ENCODE results near the gene B4GALT5. TPM values are rescaled to one million over a fixed set of nuclear protein-coding genes. Genes with fewer than 3 reads are reported as not detected.
"Not testable (repeated sequence)": the region's sequence is repeated elsewhere in the genome, so short reads cannot be mapped to it uniquely, and the experiment has no call there.

The B4GALT5 gene
- total and polyA plus RNA-seq, 10 donors, result 3.9 to 79.0 (median 52.3) TPM

DNA sequence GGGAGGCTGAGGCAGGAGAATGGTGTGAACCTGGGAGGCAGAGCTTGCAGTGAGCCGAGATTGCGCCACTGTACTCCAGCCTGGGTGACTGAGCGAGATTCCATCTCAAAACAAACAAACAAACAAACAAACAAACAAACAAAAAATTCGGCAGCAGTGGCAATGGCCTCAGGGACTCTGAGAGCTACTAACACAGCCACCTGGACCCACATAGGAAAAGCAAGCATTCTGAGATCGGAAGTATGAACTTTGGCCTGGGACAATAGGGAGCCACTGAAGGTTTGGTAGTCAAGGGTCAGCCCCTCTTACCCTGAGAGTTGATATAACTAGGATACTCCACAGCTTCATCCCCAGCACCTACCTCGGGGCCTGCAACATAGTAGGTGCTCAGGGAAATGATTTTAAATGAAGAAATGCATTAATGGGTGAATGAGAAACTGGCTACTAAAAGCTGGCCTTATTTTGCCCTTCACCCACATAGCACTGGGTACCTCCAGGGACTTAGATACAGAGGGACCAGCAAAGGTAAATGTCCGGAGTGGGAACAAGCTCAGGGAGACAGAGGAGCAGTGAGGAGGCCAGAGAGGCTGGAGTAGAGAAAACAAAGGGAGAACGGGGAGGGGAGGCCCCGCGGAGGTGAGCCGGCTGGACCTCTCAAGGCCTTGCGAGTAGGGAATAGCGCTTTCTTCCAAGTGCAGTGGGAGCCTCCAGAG lies 99.2 kb downstream of the B4GALT5 start:
- H3K9me3 ChIP-seq, result no peaks in the 10 kb centered on the region
- H3K36me3 ChIP-seq, result no peaks in the 10 kb centered on the region
- no peak overlapping the region for H3K4me3 ChIP-seq
- WGBS, 5 donors, result 79 to 91% (median 81%) methylated on average over 13 of the region's 13 CpGs
- H3K27me3 ChIP-seq (replicated peaks in 1 of 7), result no peaks in the 10 kb centered on the region
- peaks cover 9 to 46% (median 12%) of the 10 kb centered on the region in 6 donors for H3K4me1 ChIP-seq
- intact Hi-C loops (cut with DNase I; ENCODE audit: low total_unique reads), result loop anchor here (5.0 kb wide), 1 partner anchor 318 kb away; no protein-coding TSS in a partner anchor
- TF ChIP-seq, protein P1, sequence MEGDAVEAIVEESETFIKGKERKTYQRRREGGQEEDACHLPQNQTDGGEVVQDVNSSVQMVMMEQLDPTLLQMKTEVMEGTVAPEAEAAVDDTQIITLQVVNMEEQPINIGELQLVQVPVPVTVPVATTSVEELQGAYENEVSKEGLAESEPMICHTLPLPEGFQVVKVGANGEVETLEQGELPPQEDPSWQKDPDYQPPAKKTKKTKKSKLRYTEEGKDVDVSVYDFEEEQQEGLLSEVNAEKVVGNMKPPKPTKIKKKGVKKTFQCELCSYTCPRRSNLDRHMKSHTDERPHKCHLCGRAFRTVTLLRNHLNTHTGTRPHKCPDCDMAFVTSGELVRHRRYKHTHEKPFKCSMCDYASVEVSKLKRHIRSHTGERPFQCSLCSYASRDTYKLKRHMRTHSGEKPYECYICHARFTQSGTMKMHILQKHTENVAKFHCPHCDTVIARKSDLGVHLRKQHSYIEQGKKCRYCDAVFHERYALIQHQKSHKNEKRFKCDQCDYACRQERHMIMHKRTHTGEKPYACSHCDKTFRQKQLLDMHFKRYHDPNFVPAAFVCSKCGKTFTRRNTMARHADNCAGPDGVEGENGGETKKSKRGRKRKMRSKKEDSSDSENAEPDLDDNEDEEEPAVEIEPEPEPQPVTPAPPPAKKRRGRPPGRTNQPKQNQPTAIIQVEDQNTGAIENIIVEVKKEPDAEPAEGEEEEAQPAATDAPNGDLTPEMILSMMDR (IDR thresholded peaks at IDR 0.05 in 8 of 11, conservative IDR thresholded peaks at IDR 0.05 in 3 of 11), result no peak
- TF ChIP-seq POLR2AphosphoS5 (IDR thresholded peaks at IDR 0.05) (no peak), POLR2A (IDR thresholded peaks at IDR 0.05) (no peak)
- peak; percentile 38 for DNase-seq
- no peak overlapping the region for H3K27ac ChIP-seq

DNA sequence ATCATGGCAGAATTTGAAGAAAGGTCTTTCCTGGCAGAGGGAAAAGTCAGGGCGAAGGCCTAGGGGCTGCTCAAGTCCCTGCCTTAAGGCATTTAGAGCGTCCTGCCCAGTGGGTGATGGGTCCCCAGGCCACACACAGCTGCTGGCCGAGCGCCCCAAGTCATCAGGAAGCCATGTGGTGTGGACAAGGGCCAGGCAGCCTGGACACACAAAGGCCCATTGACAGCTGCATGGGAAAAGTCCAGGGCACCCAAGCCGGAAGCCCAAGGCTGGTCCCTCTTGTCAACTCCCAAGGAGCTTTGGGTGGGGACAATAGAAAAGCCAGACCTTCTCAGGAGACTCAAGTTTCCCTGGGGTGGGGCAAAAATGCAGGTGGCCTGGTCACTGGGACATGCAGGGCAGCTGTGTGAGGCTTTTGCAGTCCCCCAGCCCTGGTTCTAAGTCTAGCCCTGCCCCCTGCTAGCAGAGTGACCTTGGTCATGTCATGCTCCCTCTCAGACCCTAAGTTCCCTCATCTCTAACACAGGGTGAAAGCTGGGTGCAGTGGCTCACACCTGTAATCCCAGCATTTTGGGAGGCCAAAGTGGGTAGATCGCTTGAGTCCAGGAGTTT lies 101.4 kb downstream of the B4GALT5 start:
- Histone ChIP-seq H3K4me3 (no peak overlapping the region), H3K27ac (no peak overlapping the region)
- WGBS, 5 donors, result 85 to 98% (median 86%) methylated on average over 5 to 6 of the region's 6 CpGs

DNA sequence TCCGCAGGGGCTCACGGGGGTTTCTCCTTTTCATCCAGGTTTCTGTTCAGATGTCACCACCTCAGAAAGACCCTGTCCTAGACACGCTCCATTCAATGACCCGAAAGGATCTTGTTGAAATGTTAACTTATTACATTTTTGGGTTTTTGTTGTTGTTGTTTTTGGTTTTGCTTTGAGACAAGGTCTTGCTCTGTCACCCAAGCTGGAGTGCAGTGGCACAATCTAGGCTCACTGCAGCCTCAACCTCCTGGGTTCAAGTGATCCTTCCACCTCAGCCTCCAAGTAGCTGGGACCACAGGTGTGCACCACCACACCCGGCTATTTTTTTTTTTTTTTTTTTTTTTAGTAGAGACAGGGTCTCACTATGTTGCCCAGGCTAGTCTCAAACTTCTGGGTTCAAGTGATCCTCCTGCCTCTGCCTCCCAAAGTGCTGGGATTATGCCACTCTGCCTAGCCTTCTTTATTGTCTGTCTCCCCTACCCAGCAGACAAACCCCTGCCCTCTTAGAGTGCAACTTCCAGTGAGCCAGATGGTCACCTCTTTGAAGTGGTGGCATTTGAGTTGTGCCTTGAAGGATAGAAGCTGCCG lies 102.0 kb downstream of the B4GALT5 start:
- not testable (repeated sequence) for H3K9me3 ChIP-seq, DNase-seq, H3K36me3 ChIP-seq
- WGBS, 5 donors, result 65 to 74% (median 70%) methylated on average over 6 of the region's 6 CpGs
- peaks cover 0 to 28% (median 0%) of the 10 kb centered on the region in 7 donors for H3K27me3 ChIP-seq (replicated peaks in 1 of 7)
- H3K4me3 ChIP-seq, result peak overlapping the region in 4 of 8 donors; percentile 13 to 52 (median 22)
- peak overlapping the region in 3 of 8 donors; percentile 25 to 70 (median 53) for H3K27ac ChIP-seq
- H3K4me1 ChIP-seq, result peaks cover 9 to 48% (median 20%) of the 10 kb centered on the region in 6 donors
- intact Hi-C loops (cut with DNase I; ENCODE audit: low total_unique reads), result loop anchor here (2.0 to 5.0 kb wide), 2 partner anchors 235 to 321 kb away; no protein-coding TSS in a partner anchor

More for the DNA sequence above, 101.4 kb downstream of the B4GALT5 start:
- peaks cover 9 to 50% (median 20%) of the 10 kb centered on the region in 6 donors for H3K4me1 ChIP-seq
- peaks cover 0 to 22% (median 0%) of the 10 kb centered on the region in 7 donors for H3K27me3 ChIP-seq (replicated peaks in 1 of 7)
- intact Hi-C loops (cut with DNase I; ENCODE audit: low total_unique reads), result loop anchor here (5.0 kb wide), 1 partner anchor 320 kb away; no protein-coding TSS in a partner anchor
- no peaks in the 10 kb centered on the region for H3K9me3 ChIP-seq
- H3K36me3 ChIP-seq, result no peaks in the 10 kb centered on the region
- DNase-seq, result no peak
- no peak for TF ChIP-seq POLR2A (IDR thresholded peaks at IDR 0.05)
- TF ChIP-seq, protein P1 (IDR thresholded peaks at IDR 0.05 in 8 of 11, conservative IDR thresholded peaks at IDR 0.05 in 3 of 11), result no peak
- no peak for TF ChIP-seq POLR2AphosphoS5 (IDR thresholded peaks at IDR 0.05)

DNA sequence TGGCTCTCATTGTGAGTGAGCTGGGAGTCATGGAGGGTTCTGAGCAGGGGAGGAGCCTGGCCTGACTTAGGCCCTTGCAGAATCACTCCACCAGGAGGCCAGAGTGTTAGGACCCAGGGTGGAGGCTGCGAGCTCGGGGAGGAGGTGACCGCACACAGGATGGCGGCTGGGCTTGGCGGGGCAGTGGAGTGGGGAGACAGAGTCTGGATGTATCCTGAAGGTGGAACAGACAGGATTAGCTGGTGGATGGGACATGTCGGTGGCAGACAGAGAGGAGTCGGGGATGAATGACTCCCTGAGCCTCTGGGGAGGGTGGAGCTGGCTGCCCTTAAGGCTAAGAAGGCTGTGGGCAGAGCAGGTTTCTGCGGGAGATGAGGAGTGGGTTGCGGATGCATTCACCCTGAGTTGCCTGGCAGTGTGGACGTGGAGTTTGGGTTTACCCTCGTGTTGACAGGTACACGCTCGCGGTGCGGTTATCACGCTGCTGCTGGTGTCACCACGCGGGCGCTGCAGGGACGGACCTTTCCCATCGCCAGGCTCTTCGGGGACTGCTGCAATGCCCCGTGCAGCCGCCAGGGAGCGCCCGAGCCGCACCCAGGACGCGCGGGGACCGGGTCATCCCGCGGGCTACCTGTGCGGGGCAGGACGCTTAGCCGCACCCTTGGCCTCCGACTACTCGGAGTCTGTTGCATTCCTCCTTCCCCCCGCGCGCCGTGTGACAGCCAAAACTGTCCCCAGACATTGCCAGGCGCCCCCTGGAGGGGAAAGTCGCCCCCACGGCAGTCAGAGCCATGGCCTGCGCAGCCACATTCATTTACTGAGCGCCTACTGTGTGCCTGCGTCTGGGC lies 102.8 kb downstream of the B4GALT5 start:
- intact Hi-C loops (cut with DNase I; ENCODE audit: low total_unique reads), result loop anchor here (2.0 to 5.0 kb wide), 2 partner anchors 236 to 321 kb away; no protein-coding TSS in a partner anchor
- WGBS, 5 donors, result 14 to 23% (median 16%) methylated on average over 24 to 48 of the region's 48 CpGs

More for the DNA sequence above, 102.8 kb downstream of the B4GALT5 start:
- no peak for TF ChIP-seq POLR2A (IDR thresholded peaks at IDR 0.05)
- peak; percentile 65 to 87 (median 67) for TF ChIP-seq POLR2AphosphoS5 (IDR thresholded peaks at IDR 0.05)
- TF ChIP-seq, protein P1 (IDR thresholded peaks at IDR 0.05 in 8 of 11, conservative IDR thresholded peaks at IDR 0.05 in 3 of 11), result peak; percentile 96 to 100 (median 99)
- peaks cover 0 to 32% (median 0%) of the 10 kb centered on the region in 7 donors for H3K27me3 ChIP-seq (replicated peaks in 1 of 7)
- H3K4me3 ChIP-seq, result peak overlapping the region in 5 of 8 donors; percentile 13 to 52 (median 22)
- no peaks in the 10 kb centered on the region for H3K36me3 ChIP-seq
- DNase-seq, result peak; percentile 95
- no peaks in the 10 kb centered on the region for H3K9me3 ChIP-seq
- H3K4me1 ChIP-seq, result peaks cover 9 to 40% (median 20%) of the 10 kb centered on the region in 6 donors
- peak overlapping the region in 3 of 8 donors; percentile 25 to 70 (median 53) for H3K27ac ChIP-seq

All from spleen (tissue), 11 donors.